HepG2 (cell line): ENCODE measurements around the gene MIDN.

ENCODE experiments used
- ATF3 ChIP-seq: sonication (generic); formaldehyde crosslinking; IDR thresholded peaks from 2 replicates; pipeline ENCODE4 v1.4.0; 2020; ENCODE audit warnings: missing genetic modification reagents
- TF ChIP-seq, protein P1 (sequence below): sonication (generic); formaldehyde crosslinking; IDR thresholded peaks from 2 replicates; pipeline ENCODE4 v1.5.0; 2020; ENCODE audit warnings: mild to moderate bottlenecking, missing genetic modification reagents, moderate library complexity

GRCh38 chr19:1213391-1214286 lies 34.7 kb upstream of the MIDN start:
- no peak for TF ChIP-seq ATF3
- TF ChIP-seq, protein P1, sequence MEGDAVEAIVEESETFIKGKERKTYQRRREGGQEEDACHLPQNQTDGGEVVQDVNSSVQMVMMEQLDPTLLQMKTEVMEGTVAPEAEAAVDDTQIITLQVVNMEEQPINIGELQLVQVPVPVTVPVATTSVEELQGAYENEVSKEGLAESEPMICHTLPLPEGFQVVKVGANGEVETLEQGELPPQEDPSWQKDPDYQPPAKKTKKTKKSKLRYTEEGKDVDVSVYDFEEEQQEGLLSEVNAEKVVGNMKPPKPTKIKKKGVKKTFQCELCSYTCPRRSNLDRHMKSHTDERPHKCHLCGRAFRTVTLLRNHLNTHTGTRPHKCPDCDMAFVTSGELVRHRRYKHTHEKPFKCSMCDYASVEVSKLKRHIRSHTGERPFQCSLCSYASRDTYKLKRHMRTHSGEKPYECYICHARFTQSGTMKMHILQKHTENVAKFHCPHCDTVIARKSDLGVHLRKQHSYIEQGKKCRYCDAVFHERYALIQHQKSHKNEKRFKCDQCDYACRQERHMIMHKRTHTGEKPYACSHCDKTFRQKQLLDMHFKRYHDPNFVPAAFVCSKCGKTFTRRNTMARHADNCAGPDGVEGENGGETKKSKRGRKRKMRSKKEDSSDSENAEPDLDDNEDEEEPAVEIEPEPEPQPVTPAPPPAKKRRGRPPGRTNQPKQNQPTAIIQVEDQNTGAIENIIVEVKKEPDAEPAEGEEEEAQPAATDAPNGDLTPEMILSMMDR (CRISPR knock-in tag), result no peak
